GM19043 (cell line): ENCODE results near the gene SIGMAR1.

Experiments used
- ATAC-seq: cut with Tn5 transposase; IDR thresholded peaks from one replicate; pipeline ENCODE4 v1.9.1; 2021; ENCODE audit warnings: low read depth; ENCODE audit not compliant: unreplicated experiment

The SIGMAR1 gene

GRCh38 chr9:34633851-34634550 lies 3.6 kb downstream of the SIGMAR1 start:
- no peak for ATAC-seq

GRCh38 chr9:34633166-34633565 lies 4.4 kb downstream of the SIGMAR1 start:
- ATAC-seq, result no peak

GRCh38 chr9:34630402-34631154 lies 7.0 kb downstream of the SIGMAR1 start:
- ATAC-seq, result no peak

- no peak for ATAC-seq
These were observed 8.1 kb downstream of the SIGMAR1 start for GRCh38 chr9:34629491-34629808.

- no peak for ATAC-seq
These were observed 8.7 kb downstream of the SIGMAR1 start, which contains the start of gene ARID3C for GRCh38 chr9:34628656-34629490. Gene ARID3C (minus strand): TSS chr9:34629066. CDS start chr9:34628014, 1,052 bp downstream.

- ATAC-seq, result no peak
These were observed 9.6 kb downstream of the SIGMAR1 start for GRCh38 chr9:34627716-34628655.

- ATAC-seq, result no peak
These were observed 12.5 kb downstream of the SIGMAR1 start for GRCh38 chr9:34625186-34625486.

GRCh38 chr9:34624475-34625185 lies 13.0 kb downstream of the SIGMAR1 start:
- no peak for ATAC-seq

- no peak for ATAC-seq
These were observed 14.0 kb downstream of the SIGMAR1 start for GRCh38 chr9:34623374-34624235.

- peak; percentile 99 for ATAC-seq
These were observed 17.3 kb downstream of the SIGMAR1 start, which contains the start of gene DCTN3 for GRCh38 chr9:34620061-34620994. Gene DCTN3 (minus strand): TSS chr9:34620495. CDS start chr9:34620464, 31 bp downstream.

- ATAC-seq, result no peak
These were observed 22.5 kb downstream of the SIGMAR1 start for GRCh38 chr9:34615132-34615531.

GRCh38 chr9:34612788-34613390 lies 24.7 kb downstream of the SIGMAR1 start:
- ATAC-seq, result no peak

- ATAC-seq, result peak; percentile 80
These were observed 25.5 kb downstream of the SIGMAR1 start, which contains the start of gene RPP25L for GRCh38 chr9:34611811-34612787. Gene RPP25L (minus strand): TSS chr9:34612097. CDS start chr9:34611296, 801 bp downstream.

- no peak for ATAC-seq
These were observed 26.3 kb downstream of the SIGMAR1 start for GRCh38 chr9:34611251-34611810.

- ATAC-seq, result no peak
These were observed 27.0 kb downstream of the SIGMAR1 start for GRCh38 chr9:34610434-34611206.
